ENCODE measurements around the gene PADI4.

GRCh38 chr1:17377325-17377953 is 69.4 kb downstream of the PADI4 start:
- TF ChIP-seq CTCF (conservative IDR thresholded peaks at IDR 0.05 in 1 of 2, IDR thresholded peaks at IDR 0.05 in 1 of 2; ENCODE audit: low read depth in 1 of 2, low read length in 2 of 2) (no peak), EZH2 (IDR thresholded peaks at IDR 0.05; ENCODE audit: low read length, missing control alignments) (no peak)

All from fibroblast of lung (primary cell).